ENCODE results near the gene DNAJC17.

DNA sequence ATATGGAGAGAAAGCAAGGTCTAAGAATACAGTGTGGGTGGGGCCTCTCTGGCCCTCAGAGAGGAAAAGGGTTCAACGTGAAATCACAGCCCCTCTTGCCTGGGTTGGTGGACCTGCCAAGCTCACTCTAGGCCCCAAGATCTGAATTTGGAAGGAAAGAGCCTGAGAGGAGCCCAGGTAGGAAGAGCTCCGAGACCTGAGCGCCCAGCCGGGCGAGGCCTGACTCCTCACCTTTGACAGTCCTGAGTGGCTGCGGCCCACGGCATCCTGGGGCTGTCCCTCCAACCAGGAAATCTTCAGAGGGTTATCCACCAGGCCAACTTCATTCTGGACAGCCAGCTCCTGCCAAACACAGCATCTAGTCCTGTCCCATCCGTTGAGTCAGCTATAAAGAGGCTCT is 33.8 kb downstream of the DNAJC17 start:
- TF ChIP-seq, protein P1, sequence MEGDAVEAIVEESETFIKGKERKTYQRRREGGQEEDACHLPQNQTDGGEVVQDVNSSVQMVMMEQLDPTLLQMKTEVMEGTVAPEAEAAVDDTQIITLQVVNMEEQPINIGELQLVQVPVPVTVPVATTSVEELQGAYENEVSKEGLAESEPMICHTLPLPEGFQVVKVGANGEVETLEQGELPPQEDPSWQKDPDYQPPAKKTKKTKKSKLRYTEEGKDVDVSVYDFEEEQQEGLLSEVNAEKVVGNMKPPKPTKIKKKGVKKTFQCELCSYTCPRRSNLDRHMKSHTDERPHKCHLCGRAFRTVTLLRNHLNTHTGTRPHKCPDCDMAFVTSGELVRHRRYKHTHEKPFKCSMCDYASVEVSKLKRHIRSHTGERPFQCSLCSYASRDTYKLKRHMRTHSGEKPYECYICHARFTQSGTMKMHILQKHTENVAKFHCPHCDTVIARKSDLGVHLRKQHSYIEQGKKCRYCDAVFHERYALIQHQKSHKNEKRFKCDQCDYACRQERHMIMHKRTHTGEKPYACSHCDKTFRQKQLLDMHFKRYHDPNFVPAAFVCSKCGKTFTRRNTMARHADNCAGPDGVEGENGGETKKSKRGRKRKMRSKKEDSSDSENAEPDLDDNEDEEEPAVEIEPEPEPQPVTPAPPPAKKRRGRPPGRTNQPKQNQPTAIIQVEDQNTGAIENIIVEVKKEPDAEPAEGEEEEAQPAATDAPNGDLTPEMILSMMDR (CRISPR knock-in tag; IDR thresholded peaks at IDR 0.05), result no peak
- TF ChIP-seq ZNF766 (CRISPR knock-in tag; IDR thresholded peaks at IDR 0.05; ENCODE audit: borderline replicate concordance), result no peak
- no peak for TF ChIP-seq ZSCAN30 (CRISPR knock-in tag; IDR thresholded peaks at IDR 0.05)
- TF ChIP-seq ZSCAN12 (CRISPR knock-in tag; IDR thresholded peaks at IDR 0.05), result no peak
- TF ChIP-seq KAT2B (IDR thresholded peaks at IDR 0.05; ENCODE audit: borderline replicate concordance, low read depth, low read length), result no peak

Measured in HepG2 (cell line).